Neuronal stem cell (in vitro differentiated cells): ENCODE data around the gene CHRNA1.
A peak's percentile ranks its signal among the peaks of the same experiment; 100 is the strongest.

Experiments used
- DNase-seq: peaks from one replicate; pipeline ENCODE4 v3.0.0-alpha.2; 2013; ENCODE audit warnings: low spot score
- H2AFZ ChIP-seq: one replicate; pipeline ENCODE4 v1.6.1; 2013; ENCODE audit warnings: mild to moderate bottlenecking, low read length, inconsistent platforms
- H2AK5ac ChIP-seq: 2 replicates; pipeline ENCODE4 v1.6.1; 2013; ENCODE audit warnings: low read depth, mild to moderate bottlenecking, inconsistent platforms, low read length, moderate library complexity, mixed read lengths
- H2BK120ac ChIP-seq: 2 replicates; pipeline ENCODE4 v1.6.1; 2013; ENCODE audit warnings: low read depth, mild to moderate bottlenecking, inconsistent platforms, low read length, moderate library complexity, mixed read lengths
- H2BK12ac ChIP-seq: one replicate; pipeline ENCODE4 v1.6.1; 2013; ENCODE audit warnings: low read length, inconsistent platforms
- H2BK15ac ChIP-seq: 2 replicates; pipeline ENCODE4 v1.6.1; 2013; ENCODE audit warnings: mild to moderate bottlenecking, low read length, inconsistent platforms, mixed read lengths
- H2BK5ac ChIP-seq: one replicate; pipeline ENCODE4 v1.6.1; 2013; ENCODE audit warnings: inconsistent platforms, mild to moderate bottlenecking, low read length, moderate library complexity
- H3K14ac ChIP-seq: one replicate; pipeline ENCODE4 v1.6.1; 2013; ENCODE audit warnings: low read length, inconsistent platforms
- H3K18ac ChIP-seq: 2 replicates; pipeline ENCODE4 v1.6.1; 2013; ENCODE audit warnings: low read length, inconsistent platforms
- H3K23ac ChIP-seq: 2 replicates; pipeline ENCODE4 v1.6.1; 2013; ENCODE audit warnings: low read depth, mild to moderate bottlenecking, mixed read lengths, low read length, inconsistent platforms; ENCODE audit not compliant: poor library complexity
- H3K27ac ChIP-seq: replicated peaks from 3 replicates; pipeline ENCODE4 v1.5.1; 2013; ENCODE audit warnings: low read length, inconsistent platforms
- H3K27me3 ChIP-seq, 3 experiments: 2 replicates each; pipeline ENCODE4 v1.6.1; 2013; ENCODE audit warnings: low read length in 3 of 3, mild to moderate bottlenecking in 2 of 3, inconsistent platforms in 1 of 3, low read depth in 1 of 3, mixed read lengths in 1 of 3, moderate library complexity in 1 of 3; ENCODE audit not compliant: control insufficient read depth in 3 of 3, insufficient read depth in 3 of 3
- H3K36me3 ChIP-seq, 2 donors: replicated peaks in 1 of 2; 2 replicates each; pipeline ENCODE4 v1.6.1; 2013; ENCODE audit warnings: low read length in 2 of 2; ENCODE audit not compliant: control insufficient read depth in 2 of 2, insufficient read depth in 2 of 2
- H3K4ac ChIP-seq: 2 replicates; pipeline ENCODE4 v1.6.1; 2013; ENCODE audit warnings: inconsistent platforms, mild to moderate bottlenecking, low read length, moderate library complexity
- H3K4me1 ChIP-seq, 2 donors: 1 replicate in 1 of 2; 2 replicates in 1 of 2; pipeline ENCODE4 v1.6.1; 2013; ENCODE audit warnings: low read length in 2 of 2, low read depth in 1 of 2; ENCODE audit not compliant: control insufficient read depth in 2 of 2, insufficient read depth in 1 of 2
- H3K4me2 ChIP-seq: one replicate; pipeline ENCODE4 v1.6.1; 2013; ENCODE audit warnings: mild to moderate bottlenecking, low read length, inconsistent platforms; ENCODE audit not compliant: insufficient read depth, poor library complexity, severe bottlenecking
- H3K4me3 ChIP-seq, 2 donors: 2 replicates each; pipeline ENCODE4 v1.5.1; 2013; ENCODE audit warnings: low read length in 2 of 2, mild to moderate bottlenecking in 2 of 2, inconsistent platforms in 1 of 2, moderate library complexity in 1 of 2
- H3K79me1 ChIP-seq: one replicate; pipeline ENCODE4 v1.6.1; 2013; ENCODE audit warnings: low read depth, mild to moderate bottlenecking, inconsistent platforms, low read length, moderate library complexity
- H3K9ac ChIP-seq: one replicate; pipeline ENCODE4 v1.6.1; 2013; ENCODE audit warnings: mild to moderate bottlenecking, low read depth, low read length, inconsistent platforms; ENCODE audit not compliant: poor library complexity
- H3K9me3 ChIP-seq, 2 donors: replicated peaks in 1 of 2; 2 replicates each; pipeline versions ENCODE3 to v1.6.1; 2013; ENCODE audit warnings: low read length in 2 of 2, mild to moderate bottlenecking in 2 of 2, inconsistent platforms in 1 of 2, low read depth in 1 of 2, mixed read lengths in 1 of 2, moderate library complexity in 1 of 2; ENCODE audit not compliant: control insufficient read depth in 2 of 2, insufficient read depth in 1 of 2
- H4K8ac ChIP-seq: one replicate; pipeline ENCODE4 v1.6.1; 2013; ENCODE audit warnings: low read depth, mild to moderate bottlenecking, inconsistent platforms, low read length, moderate library complexity
- H4K91ac ChIP-seq: one replicate; pipeline ENCODE4 v1.6.1; 2013; ENCODE audit warnings: low read length, low read depth, mild to moderate bottlenecking, inconsistent platforms; ENCODE audit not compliant: poor library complexity
- WGBS, 2 donors: extraction: QIAGEN DNeasy Blood & Tissue Kit; methylation state at CpG; one replicate each; pipeline ENCODE4 v1.1.7; 2013; ENCODE audit warnings: missing lambda C conversion rate in 2 of 2, mixed read lengths in 1 of 2; ENCODE audit not compliant: insufficient read length in 2 of 2, insufficient replicate concordance in 1 of 2; ENCODE audit errors: extremely low coverage in 2 of 2; 5-methylcytosine and 5-hydroxymethylcytosine counted together

The CHRNA1 gene

GRCh38 chr2:174766271-174766670 lies 2.0 kb upstream of the CHRNA1 start:
- no peak overlapping the region for H3K14ac ChIP-seq
- no peak overlapping the region for H3K27ac ChIP-seq
- H3K27me3 ChIP-seq = no peaks in the 10 kb centered on the region
- no peak overlapping the region for H4K91ac ChIP-seq
- H3K4me2 ChIP-seq = no peak overlapping the region
- no peak overlapping the region for H3K18ac ChIP-seq
- WGBS, 2 donors = no CpG with 5 or more reads among the region's 1 CpG
- no peak overlapping the region for H2BK15ac ChIP-seq
- peaks cover 6 to 21% of the 10 kb centered on the region in 2 donors for H3K4me1 ChIP-seq
- no peaks in the 10 kb centered on the region for H3K79me1 ChIP-seq
- H3K9me3 ChIP-seq = no peaks in the 10 kb centered on the region
- H3K4ac ChIP-seq = no peak overlapping the region
- H2BK120ac ChIP-seq = no peak overlapping the region
- no peak overlapping the region for H2BK12ac ChIP-seq
- no peak overlapping the region for H4K8ac ChIP-seq
- H2AFZ ChIP-seq = peak overlapping the region; percentile 21
- H3K9ac ChIP-seq = no peak overlapping the region
- H3K36me3 ChIP-seq = no peaks in the 10 kb centered on the region
- H3K23ac ChIP-seq = no peak overlapping the region
- H3K4me3 ChIP-seq = no peak overlapping the region
- no peak overlapping the region for H2AK5ac ChIP-seq
- no peak overlapping the region for H2BK5ac ChIP-seq
- DNase-seq = no peak

GRCh38 chr2:174765576-174765975 lies 1.3 kb upstream of the CHRNA1 start:
- no peak overlapping the region for H3K9ac ChIP-seq
- H4K8ac ChIP-seq = no peak overlapping the region
- H3K9me3 ChIP-seq = no peaks in the 10 kb centered on the region
- no peak overlapping the region for H3K18ac ChIP-seq
- H2AFZ ChIP-seq = peak overlapping the region; percentile 44
- no peak overlapping the region for H2BK120ac ChIP-seq
- H3K27ac ChIP-seq = no peak overlapping the region
- H3K4me3 ChIP-seq = no peak overlapping the region
- no peak overlapping the region for H3K14ac ChIP-seq
- no peak overlapping the region for H2BK15ac ChIP-seq
- no peak overlapping the region for H3K4me2 ChIP-seq
- no peaks in the 10 kb centered on the region for H3K36me3 ChIP-seq
- no peaks in the 10 kb centered on the region for H3K79me1 ChIP-seq
- no peak overlapping the region for H3K23ac ChIP-seq
- WGBS, 2 donors = no CpG with 5 or more reads among the region's 4 CpGs
- H3K4me1 ChIP-seq = peaks cover 6 to 17% of the 10 kb centered on the region in 2 donors
- H4K91ac ChIP-seq = no peak overlapping the region
- no peak for DNase-seq
- no peak overlapping the region for H2BK5ac ChIP-seq
- no peak overlapping the region for H2BK12ac ChIP-seq
- H2AK5ac ChIP-seq = no peak overlapping the region
- H3K4ac ChIP-seq = no peak overlapping the region
- no peaks in the 10 kb centered on the region for H3K27me3 ChIP-seq

DNA sequence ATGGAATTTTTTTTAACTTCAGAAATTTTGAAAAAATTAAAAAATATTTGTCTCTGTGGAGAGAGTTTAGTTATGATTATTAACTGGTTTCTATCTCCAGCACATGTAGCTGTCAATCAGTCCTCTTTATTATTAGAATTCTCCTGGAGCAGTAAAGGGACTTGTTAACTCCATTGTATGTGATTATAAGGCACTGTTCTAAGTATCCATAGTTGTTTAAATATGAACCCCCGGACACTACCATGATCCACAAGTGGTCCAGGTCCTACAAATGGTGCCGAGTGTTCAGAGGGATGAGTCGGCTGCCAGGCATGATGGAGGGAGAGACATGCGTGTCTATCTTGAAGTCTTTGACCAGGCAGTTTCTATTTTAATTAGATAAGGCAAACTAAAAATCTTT lies 492 bp downstream of the CHRNA1 start:
- no peak overlapping the region for H3K14ac ChIP-seq
- no peak overlapping the region for H3K27ac ChIP-seq
- no peak overlapping the region for H2BK12ac ChIP-seq
- H3K23ac ChIP-seq = no peak overlapping the region
- no peaks in the 10 kb centered on the region for H3K27me3 ChIP-seq
- WGBS, 2 donors = no CpG with 5 or more reads among the region's 4 CpGs
- H2AK5ac ChIP-seq = no peak overlapping the region
- H3K4me2 ChIP-seq = no peak overlapping the region
- no peaks in the 10 kb centered on the region for H3K36me3 ChIP-seq
- H2BK120ac ChIP-seq = no peak overlapping the region
- no peak for DNase-seq
- no peaks in the 10 kb centered on the region for H3K79me1 ChIP-seq
- no peak overlapping the region for H2AFZ ChIP-seq
- H2BK15ac ChIP-seq = no peak overlapping the region
- peaks cover 6 to 16% of the 10 kb centered on the region in 2 donors for H3K4me1 ChIP-seq
- H2BK5ac ChIP-seq = no peak overlapping the region
- H3K9ac ChIP-seq = no peak overlapping the region
- H3K4ac ChIP-seq = no peak overlapping the region
- H3K4me3 ChIP-seq = no peak overlapping the region
- no peak overlapping the region for H4K8ac ChIP-seq
- H3K9me3 ChIP-seq = peaks cover 0 to 1% of the 10 kb centered on the region in 2 donors
- H3K18ac ChIP-seq = no peak overlapping the region
- no peak overlapping the region for H4K91ac ChIP-seq

- Histone ChIP-seq H3K4me1 (peaks cover 3 to 14% of the 10 kb centered on the region in 2 donors), H3K27ac (no peak overlapping the region), H2BK15ac (no peak overlapping the region), H2BK12ac (no peak overlapping the region), H3K14ac (no peak overlapping the region), H3K4me3 (no peak overlapping the region), H4K91ac (no peak overlapping the region), H3K36me3 (no peaks in the 10 kb centered on the region), H3K23ac (no peak overlapping the region), H2BK120ac (no peak overlapping the region), H4K8ac (no peak overlapping the region), H3K9me3 (peaks cover 0 to 1% of the 10 kb centered on the region in 2 donors), H3K4ac (no peak overlapping the region), H3K18ac (no peak overlapping the region), H3K79me1 (no peaks in the 10 kb centered on the region), H3K27me3 (no peaks in the 10 kb centered on the region), H2AFZ (peak overlapping the region; percentile 46), H3K4me2 (no peak overlapping the region), H2BK5ac (no peak overlapping the region), H3K9ac (no peak overlapping the region), H2AK5ac (no peak overlapping the region)
- WGBS, 2 donors = no CpG with 5 or more reads among the region's 5 CpGs
- no peak for DNase-seq
These were observed 1.8 kb downstream of the CHRNA1 start for GRCh38 chr2:174762464-174762863.
